GM18502 (cell line): ENCODE results near the gene ARHGAP26.
"Not testable (repeated sequence)": the region's sequence is repeated elsewhere in the genome, so short reads cannot be mapped to it uniquely, and the experiment has no call there.

ENCODE experiments used
- ATAC-seq: cut with Tn5 transposase; IDR thresholded peaks from one replicate; pipeline ENCODE4 v1.9.1; 2021; ENCODE audit warnings: mild to moderate bottlenecking; ENCODE audit not compliant: unreplicated experiment, poor library complexity

ARHGAP26 gene

GRCh38 chr5:143065185-143065965 lies 295.2 kb downstream of the ARHGAP26 start:
- ATAC-seq: no peak

- ATAC-seq: peak; percentile 23
Measured at GRCh38 chr5:143065996-143066522, 295.9 kb downstream of the ARHGAP26 start.

GRCh38 chr5:143066556-143067281 lies 296.5 kb downstream of the ARHGAP26 start:
- ATAC-seq: peak; percentile 75

GRCh38 chr5:143068712-143069111 lies 298.5 kb downstream of the ARHGAP26 start:
- no peak for ATAC-seq

- ATAC-seq: no peak
Measured at GRCh38 chr5:143071927-143072326, 301.8 kb downstream of the ARHGAP26 start.

- ATAC-seq: no peak
Measured at GRCh38 chr5:143072734-143073133, 302.6 kb downstream of the ARHGAP26 start.

- no peak for ATAC-seq
Measured at GRCh38 chr5:143073766-143074165, 303.6 kb downstream of the ARHGAP26 start.

- no peak for ATAC-seq
Measured at GRCh38 chr5:143074414-143074996, 304.3 kb downstream of the ARHGAP26 start.

GRCh38 chr5:143076377-143076776 lies 306.2 kb downstream of the ARHGAP26 start:
- ATAC-seq: no peak

GRCh38 chr5:143077453-143078103 lies 307.4 kb downstream of the ARHGAP26 start:
- no peak for ATAC-seq

GRCh38 chr5:143078313-143078712 lies 308.1 kb downstream of the ARHGAP26 start:
- ATAC-seq: no peak

- no peak for ATAC-seq
Measured at GRCh38 chr5:143078971-143079370, 308.8 kb downstream of the ARHGAP26 start.

GRCh38 chr5:143080407-143080806 lies 310.2 kb downstream of the ARHGAP26 start:
- no peak for ATAC-seq

- no peak for ATAC-seq
Measured at GRCh38 chr5:143080982-143081381, 310.8 kb downstream of the ARHGAP26 start.

- no peak for ATAC-seq
Measured at GRCh38 chr5:143083006-143083405, 312.8 kb downstream of the ARHGAP26 start.

GRCh38 chr5:143084407-143084806 lies 314.2 kb downstream of the ARHGAP26 start:
- no peak for ATAC-seq

- no peak for ATAC-seq
Measured at GRCh38 chr5:143085319-143085917, 315.2 kb downstream of the ARHGAP26 start.

- ATAC-seq: no peak
Measured at GRCh38 chr5:143086546-143086907, 316.4 kb downstream of the ARHGAP26 start.

GRCh38 chr5:143086908-143087637 lies 316.9 kb downstream of the ARHGAP26 start:
- ATAC-seq: no peak

GRCh38 chr5:143088702-143089101 lies 318.5 kb downstream of the ARHGAP26 start:
- not testable (repeated sequence) for ATAC-seq
